Heart left ventricle (tissue), 13 donors: ENCODE data around the gene APC2.

ENCODE experiments used
- POLR2A ChIP-seq, 2 donors: fragments of 450-650 bp; IDR thresholded peaks; one replicate each; pipeline ENCODE4 v1.6.1; 2017; ENCODE audit warnings: antibody characterized with exemption in 2 of 2, mild to moderate bottlenecking in 2 of 2, moderate library complexity in 2 of 2
- TF ChIP-seq, protein P1 (sequence below), 12 donors: fragments of 200-600 bp; sonication (generic) in 4 of 12; IDR thresholded peaks; one replicate each; pipeline versions ENCODE4 v1.5.0 to v1.8.0; 2018 to 2022; ENCODE audit warnings: antibody characterized with exemption in 12 of 12, mild to moderate bottlenecking in 5 of 12
- donor health status: ischemic (EF 13 %, LVEDD 7.1; RV severe dilation, severe dysfunction).
- donor health status: DM: no; HTN: yes; CAD: no.
- donor health status: DM: no; HTN: no; CAD: no.
- donor health status: ischemic (EF 25% LVEDD 6.9; RV normal size, moderate dysfunction).
- donor health status: ischemic (EF 25% LVEDD 5.7; RV mildly dilated, moderate dysfunction).
- donor health status: ischemic (EF 35%, LVEDD 5.7; RV mildly dilated, moderate dysfunction).
- donor health status: nonischemic (EF 11% LVEDD 7.7; RV severe dilation, severe dysfunction).
- donor health status: DM: yes; HTN: yes; CAD: no.
- donor health status: PGD.
- donor health status: ischemic (EF 29% LVEDD 5.4; RV normal size, mild dysfunction).
- donor health status: nonischemic (EF 23%, LVEDD 6.1; RV moderate dilation, normal function).

GRCh38 chr19:1447504-1447903 is 2.4 kb upstream of the APC2 start:
- no peak for TF ChIP-seq POLR2A (IDR thresholded peaks at IDR 0.05)
- TF ChIP-seq, protein P1, sequence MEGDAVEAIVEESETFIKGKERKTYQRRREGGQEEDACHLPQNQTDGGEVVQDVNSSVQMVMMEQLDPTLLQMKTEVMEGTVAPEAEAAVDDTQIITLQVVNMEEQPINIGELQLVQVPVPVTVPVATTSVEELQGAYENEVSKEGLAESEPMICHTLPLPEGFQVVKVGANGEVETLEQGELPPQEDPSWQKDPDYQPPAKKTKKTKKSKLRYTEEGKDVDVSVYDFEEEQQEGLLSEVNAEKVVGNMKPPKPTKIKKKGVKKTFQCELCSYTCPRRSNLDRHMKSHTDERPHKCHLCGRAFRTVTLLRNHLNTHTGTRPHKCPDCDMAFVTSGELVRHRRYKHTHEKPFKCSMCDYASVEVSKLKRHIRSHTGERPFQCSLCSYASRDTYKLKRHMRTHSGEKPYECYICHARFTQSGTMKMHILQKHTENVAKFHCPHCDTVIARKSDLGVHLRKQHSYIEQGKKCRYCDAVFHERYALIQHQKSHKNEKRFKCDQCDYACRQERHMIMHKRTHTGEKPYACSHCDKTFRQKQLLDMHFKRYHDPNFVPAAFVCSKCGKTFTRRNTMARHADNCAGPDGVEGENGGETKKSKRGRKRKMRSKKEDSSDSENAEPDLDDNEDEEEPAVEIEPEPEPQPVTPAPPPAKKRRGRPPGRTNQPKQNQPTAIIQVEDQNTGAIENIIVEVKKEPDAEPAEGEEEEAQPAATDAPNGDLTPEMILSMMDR (IDR thresholded peaks at IDR 0.05), result no peak
